PC-3 (cell line): ENCODE measurements around the gene RNASEH2B. TPM values are rescaled to one million over a fixed set of nuclear protein-coding genes. Genes with fewer than 3 reads are reported as not detected.

ENCODE experiments used
- ATAC-seq: fragments of 200-7000 bp; cut with Tn5 transposase; 2 replicates; pipeline ENCODE4 v1.9.1; 2020; ENCODE audit warnings: mild to moderate bottlenecking, moderate library complexity
- BruUV-seq: library from RNA; stranded (reverse); fragments of 400-500 nt; replicated peaks from 2 replicates; lab custom pipeline; 2021; lab: Mats Ljungman, UMichigan
- CTCF ChIA-PET: fragments of 300-600 bp; sonication (Branson Sonifier 250); formaldehyde crosslinking; loops from one replicate; lab custom pipeline; 2022; ENCODE audit warnings: antibody characterized with exemption; lab: Charles Lee
- POLR2A ChIA-PET: fragments of 300-600 bp; sonication (Branson Sonifier 250); formaldehyde crosslinking; loops from one replicate; lab custom pipeline; 2022; ENCODE audit warnings: antibody characterized with exemption; ENCODE audit not compliant: unreplicated experiment; lab: Charles Lee
- DNase-seq: peaks from one replicate; pipeline ENCODE4 v3.0.0-alpha.2; 2015
- H2AFZ ChIP-seq: fragments of 300-600 bp; sonication (generic); 2 replicates; pipeline ENCODE4 v1.6.0; 2016; ENCODE audit warnings: antibody characterized with exemption, low read length
- H3F3A ChIP-seq: fragments of 300-600 bp; sonication (generic); one replicate; pipeline ENCODE4 v1.6.0; 2017; ENCODE audit warnings: antibody characterized with exemption, low read length, control low read depth, mild to moderate bottlenecking; ENCODE audit not compliant: unreplicated experiment
- H3K27ac ChIP-seq: fragments of 300-600 bp; sonication (generic); 2 replicates; pipeline ENCODE4 v1.5.1; 2016; ENCODE audit warnings: mild to moderate bottlenecking, low read length
- H3K27me3 ChIP-seq: fragments of 300-600 bp; sonication (generic); 2 replicates; pipeline ENCODE4 v1.6.1; 2016; ENCODE audit warnings: low read length, mixed read lengths
- H3K36me3 ChIP-seq: fragments of 300-600 bp; sonication (generic); 2 replicates; pipeline ENCODE4 v1.6.1; 2016; ENCODE audit warnings: low read depth, mixed run types, low read length, mixed read lengths
- H3K4me1 ChIP-seq: fragments of 300-600 bp; sonication (generic); 2 replicates; pipeline ENCODE4 v1.5.1; 2016; ENCODE audit warnings: low read length; ENCODE audit not compliant: insufficient read depth
- H3K4me2 ChIP-seq: fragments of 300-600 bp; sonication (generic); 2 replicates; pipeline ENCODE4 v1.6.0; 2016; ENCODE audit warnings: low read length
- H3K4me3 ChIP-seq: fragments of 300-600 bp; sonication (generic); 2 replicates; pipeline ENCODE4 v1.5.1; 2016; ENCODE audit warnings: mild to moderate bottlenecking, low read length, mixed read lengths
- H3K79me2 ChIP-seq: fragments of 300-600 bp; sonication (generic); 2 replicates; pipeline ENCODE4 v1.6.1; 2017; ENCODE audit warnings: low read length, mixed read lengths
- H3K9ac ChIP-seq: fragments of 300-600 bp; sonication (generic); 2 replicates; pipeline ENCODE4 v1.6.0; 2016; ENCODE audit warnings: mild to moderate bottlenecking, low read length
- H3K9me2 ChIP-seq: fragments of 300-600 bp; sonication (generic); replicated peaks from 2 replicates; pipeline ENCODE4 v1.6.1; 2016; ENCODE audit warnings: mixed run types, low read length, mixed read lengths
- H3K9me3 ChIP-seq: fragments of 300-600 bp; sonication (generic); 2 replicates; pipeline ENCODE4 v1.6.1; 2016; ENCODE audit warnings: low read length, mixed read lengths
- H4K20me1 ChIP-seq: fragments of 300-600 bp; sonication (generic); 2 replicates; pipeline ENCODE4 v1.6.1; 2016; ENCODE audit warnings: low read length, mixed read lengths
- CTCF ChIP-seq: fragments of 300-600 bp; sonication (generic); conservative IDR thresholded peaks from 2 replicates; pipeline ENCODE4 v1.5.1; 2017; ENCODE audit warnings: antibody characterized with exemption, low read depth, mild to moderate bottlenecking, low read length
- EZH2 ChIP-seq: fragments of 300-600 bp; sonication (generic); IDR thresholded peaks from one replicate; pipeline ENCODE4 v1.6.1; 2017; ENCODE audit warnings: antibody characterized with exemption, mild to moderate bottlenecking, low read length; ENCODE audit not compliant: unreplicated experiment
- EZH2phosphoT487 ChIP-seq: fragments of 300-600 bp; sonication (generic); IDR thresholded peaks from 2 replicates; pipeline ENCODE4 v1.6.1; 2018; ENCODE audit warnings: mild to moderate bottlenecking, antibody characterized with exemption, low read length, borderline replicate concordance
- intact Hi-C: fragments of 100-400 bp; cut with micrococcal nuclease; formaldehyde crosslinking; loops from 2 replicates; pipeline ENCODE4 v1.9.0; 2023
- total RNA-seq: library from RNA; depleted of rRNA; stranded (reverse); fragments of >200 nt; gene quantifications from 2 replicates; pipeline ENCODE4 v1.2.3, GENCODE V29; 2014

RNASEH2B gene
- total RNA-seq, 1 experiment from 2014 or later, result 36.0 TPM

- no peak for TF ChIP-seq EZH2
- TF ChIP-seq CTCF, result no peak
- TF ChIP-seq EZH2phosphoT487, result no peak
- CTCF ChIA-PET, result no interaction called here
These were observed 94.1 kb downstream of the RNASEH2B start for GRCh38 chr13:51003642-51004041.

GRCh38 chr13:51004111-51004865 lies 94.7 kb downstream of the RNASEH2B start:
- H3K4me2 ChIP-seq, result no peak overlapping the region
- CTCF ChIA-PET, result no interaction called here

More at GRCh38 chr13:51003642-51004041, 94.1 kb downstream of the RNASEH2B start:
- no peak for ATAC-seq
- H3F3A ChIP-seq, result no peaks in the 10 kb centered on the region
- H3K9ac ChIP-seq, result no peak overlapping the region
- no peaks in the 10 kb centered on the region for H3K36me3 ChIP-seq
- DNase-seq, result no peak
- H3K4me2 ChIP-seq, result no peak overlapping the region
- H2AFZ ChIP-seq, result no peak overlapping the region
- BruUV-seq, result no TSS peak
- H4K20me1 ChIP-seq, result no peaks in the 10 kb centered on the region
- no peaks in the 10 kb centered on the region for H3K4me1 ChIP-seq
- no peaks in the 10 kb centered on the region for H3K9me2 ChIP-seq
- POLR2A ChIA-PET, result no interaction called here
- no peak overlapping the region for H3K27ac ChIP-seq
- intact Hi-C loops, result no loop called here
- H3K27me3 ChIP-seq, result no peaks in the 10 kb centered on the region
- no peaks in the 10 kb centered on the region for H3K79me2 ChIP-seq
- H3K4me3 ChIP-seq, result no peak overlapping the region
- H3K9me3 ChIP-seq, result no peaks in the 10 kb centered on the region

More at GRCh38 chr13:51004111-51004865, 94.7 kb downstream of the RNASEH2B start:
- no peak overlapping the region for H2AFZ ChIP-seq
- intact Hi-C loops, result no loop called here
- ATAC-seq (no peak), DNase-seq (no peak)
- H3F3A ChIP-seq, result no peaks in the 10 kb centered on the region
- H3K79me2 ChIP-seq, result no peaks in the 10 kb centered on the region
- H3K9ac ChIP-seq, result no peak overlapping the region
- no peak overlapping the region for H3K27ac ChIP-seq
- no peaks in the 10 kb centered on the region for H3K9me3 ChIP-seq
- POLR2A ChIA-PET, result no interaction called here
- H4K20me1 ChIP-seq, result no peaks in the 10 kb centered on the region
- TF ChIP-seq EZH2 (no peak), CTCF (no peak), EZH2phosphoT487 (no peak)
- no TSS peak for BruUV-seq
- H3K36me3 ChIP-seq, result no peaks in the 10 kb centered on the region
- no peaks in the 10 kb centered on the region for H3K27me3 ChIP-seq
- no peaks in the 10 kb centered on the region for H3K4me1 ChIP-seq
- H3K9me2 ChIP-seq, result no peaks in the 10 kb centered on the region
- H3K4me3 ChIP-seq, result no peak overlapping the region
